WTC11 (cell line): ENCODE data around the gene NES. TPM values are rescaled to one million over a fixed set of nuclear protein-coding genes. Genes with fewer than 3 reads are reported as not detected.

Experiments used
- GABPB1 ChIP-seq: sonication (generic); formaldehyde crosslinking; IDR thresholded peaks from 2 replicates; pipeline ENCODE4 v1.8.1; 2023; ENCODE audit warnings: mild to moderate bottlenecking, missing genetic modification reagents
- HMGA2 ChIP-seq: fragments of 250-450 bp; sonication (Bioruptor Pico); IDR thresholded peaks from 2 replicates; pipeline ENCODE4 v1.4.0; 2021; ENCODE audit warnings: mild to moderate bottlenecking, moderate library complexity
- IRF2 ChIP-seq: sonication (generic); formaldehyde crosslinking; IDR thresholded peaks from 2 replicates; pipeline ENCODE4 v1.8.0; 2022; ENCODE audit warnings: low read depth, missing genetic modification reagents, borderline replicate concordance
- JAZF1 ChIP-seq: fragments of 250-450 bp; sonication (Bioruptor Pico); IDR thresholded peaks from 2 replicates; pipeline ENCODE4 v1.9.0; 2021; ENCODE audit warnings: moderate library complexity, mild to moderate bottlenecking, inconsistent platforms
- NFATC4 ChIP-seq: fragments of 250-450 bp; sonication (Bioruptor Pico); IDR thresholded peaks from 2 replicates; pipeline ENCODE4 v1.9.0; 2021; ENCODE audit warnings: mild to moderate bottlenecking
- NR1H2 ChIP-seq: sonication (generic); formaldehyde crosslinking; IDR thresholded peaks from 2 replicates; pipeline ENCODE4 v1.9.0; 2021; ENCODE audit warnings: mild to moderate bottlenecking, moderate library complexity, missing genetic modification reagents
- PRRX2 ChIP-seq: fragments of 250-450 bp; sonication (Bioruptor Pico); IDR thresholded peaks from 2 replicates; pipeline ENCODE4 v1.8.0; 2021; ENCODE audit warnings: mild to moderate bottlenecking
- RELA ChIP-seq: sonication (generic); formaldehyde crosslinking; IDR thresholded peaks from 2 replicates; pipeline ENCODE4 v1.8.1; 2022; ENCODE audit warnings: missing genetic modification reagents, mild to moderate bottlenecking, borderline replicate concordance
- TEAD4 ChIP-seq: sonication (generic); formaldehyde crosslinking; IDR thresholded peaks from 2 replicates; pipeline ENCODE4 v1.8.0; 2022; ENCODE audit warnings: mild to moderate bottlenecking, missing genetic modification reagents
- TP53 ChIP-seq: sonication (generic); formaldehyde crosslinking; IDR thresholded peaks from 2 replicates; pipeline ENCODE4 v1.8.1; 2023; ENCODE audit warnings: mild to moderate bottlenecking, missing genetic modification reagents
- ZNF219 ChIP-seq: sonication (generic); formaldehyde crosslinking; IDR thresholded peaks from 2 replicates; pipeline ENCODE4 v1.8.0; 2023; ENCODE audit warnings: missing genetic modification reagents, mild to moderate bottlenecking, borderline replicate concordance
- ZNF232 ChIP-seq: sonication (generic); formaldehyde crosslinking; IDR thresholded peaks from 2 replicates; pipeline ENCODE4 v1.8.0; 2022; ENCODE audit warnings: mild to moderate bottlenecking, missing genetic modification reagents
- total RNA-seq: library from RNA; stranded (reverse); gene quantifications from 3 replicates; pipeline ENCODE4 v1.2.3, GENCODE V29; 2021
- TF ChIP-seq, protein P1 (sequence below): sonication (generic); formaldehyde crosslinking; IDR thresholded peaks from 2 replicates; pipeline ENCODE4 v1.8.1; 2022; ENCODE audit warnings: mild to moderate bottlenecking, moderate library complexity, missing genetic modification reagents
- TF ChIP-seq, protein P2 (sequence below): sonication (generic); formaldehyde crosslinking; IDR thresholded peaks from 2 replicates; pipeline ENCODE4 v1.8.0; 2022; ENCODE audit warnings: mild to moderate bottlenecking, missing genetic modification reagents
- TF ChIP-seq, protein P3 (sequence below): fragments of 250-450 bp; sonication (Bioruptor Pico); conservative IDR thresholded peaks from 2 replicates; pipeline ENCODE4 v1.9.0; 2021; ENCODE audit warnings: mild to moderate bottlenecking
- TF ChIP-seq, protein P4 (sequence below): sonication (generic); formaldehyde crosslinking; IDR thresholded peaks from 2 replicates; pipeline ENCODE4 v1.8.1; 2023; ENCODE audit warnings: mild to moderate bottlenecking, missing genetic modification reagents, borderline replicate concordance
- TF ChIP-seq, protein P5 (sequence below): fragments of 250-450 bp; sonication (Bioruptor Pico); IDR thresholded peaks from 2 replicates; pipeline ENCODE4 v1.9.0; 2021; ENCODE audit warnings: mild to moderate bottlenecking
- TF ChIP-seq, protein P6 (sequence below): sonication (generic); formaldehyde crosslinking; IDR thresholded peaks from 2 replicates; pipeline ENCODE4 v1.8.0; 2022; ENCODE audit warnings: missing genetic modification reagents
- TF ChIP-seq, protein P7 (sequence below): sonication (generic); formaldehyde crosslinking; IDR thresholded peaks from 2 replicates; pipeline ENCODE4 v1.8.0; 2023; ENCODE audit warnings: missing genetic modification reagents
- TF ChIP-seq, protein P8 (sequence below): sonication (generic); formaldehyde crosslinking; IDR thresholded peaks from 2 replicates; pipeline ENCODE4 v1.8.1; 2023; ENCODE audit warnings: mild to moderate bottlenecking, missing genetic modification reagents, moderate library complexity
- TF ChIP-seq, protein P9 (sequence below): fragments of 250-450 bp; sonication (Bioruptor Pico); IDR thresholded peaks from 2 replicates; pipeline ENCODE4 v1.9.0; 2021; ENCODE audit warnings: mild to moderate bottlenecking

The NES gene
- total RNA-seq, 1 experiment from 2014 or later, result 127 TPM

DNA sequence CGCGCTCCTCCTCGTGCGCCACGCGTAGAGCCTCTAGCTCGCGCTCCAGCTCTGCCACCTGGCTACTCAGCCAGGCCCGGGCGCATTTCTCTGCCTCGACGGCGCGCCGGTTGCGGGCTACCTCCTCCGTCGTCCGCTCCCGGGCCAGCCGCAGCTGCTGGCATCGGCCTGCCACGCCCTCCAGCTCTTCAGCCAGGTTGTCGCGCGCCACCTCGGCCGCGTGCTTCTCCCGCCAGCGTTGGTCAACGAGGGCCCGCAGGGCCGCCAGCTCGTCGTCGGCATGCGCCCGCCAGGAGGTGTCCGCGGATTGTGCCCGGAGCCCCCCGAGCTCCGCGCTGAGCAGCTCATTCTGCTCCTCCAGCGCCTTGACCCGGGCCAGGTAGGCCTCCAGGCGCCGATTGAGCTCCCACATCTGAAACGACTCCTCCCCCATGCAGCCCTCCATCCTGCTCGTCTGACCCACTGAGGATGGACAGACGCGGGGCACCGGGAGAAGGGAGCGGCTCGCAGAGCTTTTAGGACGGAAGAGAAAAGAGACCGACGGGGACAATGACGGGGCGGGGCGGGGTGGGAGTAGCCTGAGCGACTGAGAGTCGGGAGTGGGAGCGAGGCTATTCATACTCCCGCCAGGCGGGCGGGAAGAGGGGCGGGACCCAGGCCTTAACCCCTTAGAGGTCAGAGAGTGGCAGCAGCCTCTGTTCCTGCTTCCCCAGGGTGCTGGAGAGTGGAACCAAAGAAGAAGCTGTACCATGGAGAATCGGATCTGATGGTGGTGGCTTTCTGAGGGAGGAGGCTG is at the start of gene NES (continued):
- TF ChIP-seq RELA (CRISPR knock-in tag) (peak; percentile 83; the same call in 1 of the 2 replicates), ZNF232 (no peak), TEAD4 (CRISPR knock-in tag) (peak; percentile 77; the same call in 1 of the 2 replicates), NR1H2 (CRISPR knock-in tag) (peak; percentile 89), HMGA2 (no peak), GABPB1 (no peak), NFATC4 (CRISPR knock-in tag) (no peak), TP53 (CRISPR knock-in tag) (no peak; the same call in 1 of the 2 replicates), PRRX2 (0 out of 2 replicates have a peak, but pooled peaks have one; percentile 6), ZNF219 (CRISPR knock-in tag) (peak; percentile 83), JAZF1 (CRISPR knock-in tag) (no peak), IRF2 (CRISPR knock-in tag) (no peak; the same call in 1 of the 2 replicates)
- TF ChIP-seq, protein P1, sequence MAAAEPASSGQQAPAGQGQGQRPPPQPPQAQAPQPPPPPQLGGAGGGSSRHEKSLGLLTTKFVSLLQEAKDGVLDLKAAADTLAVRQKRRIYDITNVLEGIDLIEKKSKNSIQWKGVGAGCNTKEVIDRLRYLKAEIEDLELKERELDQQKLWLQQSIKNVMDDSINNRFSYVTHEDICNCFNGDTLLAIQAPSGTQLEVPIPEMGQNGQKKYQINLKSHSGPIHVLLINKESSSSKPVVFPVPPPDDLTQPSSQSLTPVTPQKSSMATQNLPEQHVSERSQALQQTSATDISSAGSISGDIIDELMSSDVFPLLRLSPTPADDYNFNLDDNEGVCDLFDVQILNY (CRISPR knock-in tag), result peak; percentile 65; the same call in 1 of the 2 replicates
- TF ChIP-seq, protein P2, sequence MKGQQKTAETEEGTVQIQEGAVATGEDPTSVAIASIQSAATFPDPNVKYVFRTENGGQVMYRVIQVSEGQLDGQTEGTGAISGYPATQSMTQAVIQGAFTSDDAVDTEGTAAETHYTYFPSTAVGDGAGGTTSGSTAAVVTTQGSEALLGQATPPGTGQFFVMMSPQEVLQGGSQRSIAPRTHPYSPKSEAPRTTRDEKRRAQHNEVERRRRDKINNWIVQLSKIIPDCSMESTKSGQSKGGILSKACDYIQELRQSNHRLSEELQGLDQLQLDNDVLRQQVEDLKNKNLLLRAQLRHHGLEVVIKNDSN (CRISPR knock-in tag), result peak; percentile 58; the same call in 1 of the 2 replicates
- TF ChIP-seq, protein P3, sequence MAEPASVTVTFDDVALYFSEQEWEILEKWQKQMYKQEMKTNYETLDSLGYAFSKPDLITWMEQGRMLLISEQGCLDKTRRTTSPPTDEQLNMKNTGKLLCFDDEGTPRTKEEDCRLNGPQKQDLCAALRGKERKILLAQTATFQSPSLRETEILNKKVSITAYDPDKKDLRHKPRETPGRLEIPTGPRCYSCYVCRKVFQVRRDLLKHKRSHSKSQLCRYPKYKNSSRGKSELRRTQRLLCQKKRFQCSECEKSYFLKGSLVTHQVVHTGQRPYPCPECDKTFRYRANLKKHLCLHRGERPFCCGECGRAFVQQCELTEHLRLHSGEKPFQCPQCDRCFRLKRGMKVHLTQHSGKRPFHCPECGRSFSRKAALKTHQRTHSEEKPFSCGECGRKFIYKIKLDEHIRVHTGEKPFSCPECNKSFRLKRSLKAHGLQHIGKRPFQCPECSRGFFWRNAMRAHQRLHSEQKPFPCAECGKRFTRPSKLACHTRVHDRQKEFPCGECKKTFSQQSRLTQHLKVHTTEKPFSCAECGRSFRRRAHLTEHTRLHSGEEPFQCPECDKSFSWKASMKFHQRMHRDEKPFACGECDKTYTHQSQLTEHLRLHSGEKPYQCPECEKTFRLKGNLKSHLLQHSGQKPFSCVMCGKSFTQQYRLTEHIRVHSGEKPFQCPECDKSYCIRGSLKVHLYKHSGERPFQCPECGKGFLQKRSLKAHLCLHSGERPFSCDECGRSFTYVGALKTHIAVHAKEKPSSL (CRISPR knock-in tag), result no peak
- TF ChIP-seq, protein P4, sequence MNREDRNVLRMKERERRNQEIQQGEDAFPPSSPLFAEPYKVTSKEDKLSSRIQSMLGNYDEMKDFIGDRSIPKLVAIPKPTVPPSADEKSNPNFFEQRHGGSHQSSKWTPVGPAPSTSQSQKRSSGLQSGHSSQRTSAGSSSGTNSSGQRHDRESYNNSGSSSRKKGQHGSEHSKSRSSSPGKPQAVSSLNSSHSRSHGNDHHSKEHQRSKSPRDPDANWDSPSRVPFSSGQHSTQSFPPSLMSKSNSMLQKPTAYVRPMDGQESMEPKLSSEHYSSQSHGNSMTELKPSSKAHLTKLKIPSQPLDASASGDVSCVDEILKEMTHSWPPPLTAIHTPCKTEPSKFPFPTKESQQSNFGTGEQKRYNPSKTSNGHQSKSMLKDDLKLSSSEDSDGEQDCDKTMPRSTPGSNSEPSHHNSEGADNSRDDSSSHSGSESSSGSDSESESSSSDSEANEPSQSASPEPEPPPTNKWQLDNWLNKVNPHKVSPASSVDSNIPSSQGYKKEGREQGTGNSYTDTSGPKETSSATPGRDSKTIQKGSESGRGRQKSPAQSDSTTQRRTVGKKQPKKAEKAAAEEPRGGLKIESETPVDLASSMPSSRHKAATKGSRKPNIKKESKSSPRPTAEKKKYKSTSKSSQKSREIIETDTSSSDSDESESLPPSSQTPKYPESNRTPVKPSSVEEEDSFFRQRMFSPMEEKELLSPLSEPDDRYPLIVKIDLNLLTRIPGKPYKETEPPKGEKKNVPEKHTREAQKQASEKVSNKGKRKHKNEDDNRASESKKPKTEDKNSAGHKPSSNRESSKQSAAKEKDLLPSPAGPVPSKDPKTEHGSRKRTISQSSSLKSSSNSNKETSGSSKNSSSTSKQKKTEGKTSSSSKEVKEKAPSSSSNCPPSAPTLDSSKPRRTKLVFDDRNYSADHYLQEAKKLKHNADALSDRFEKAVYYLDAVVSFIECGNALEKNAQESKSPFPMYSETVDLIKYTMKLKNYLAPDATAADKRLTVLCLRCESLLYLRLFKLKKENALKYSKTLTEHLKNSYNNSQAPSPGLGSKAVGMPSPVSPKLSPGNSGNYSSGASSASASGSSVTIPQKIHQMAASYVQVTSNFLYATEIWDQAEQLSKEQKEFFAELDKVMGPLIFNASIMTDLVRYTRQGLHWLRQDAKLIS, result no peak
- TF ChIP-seq, protein P5, sequence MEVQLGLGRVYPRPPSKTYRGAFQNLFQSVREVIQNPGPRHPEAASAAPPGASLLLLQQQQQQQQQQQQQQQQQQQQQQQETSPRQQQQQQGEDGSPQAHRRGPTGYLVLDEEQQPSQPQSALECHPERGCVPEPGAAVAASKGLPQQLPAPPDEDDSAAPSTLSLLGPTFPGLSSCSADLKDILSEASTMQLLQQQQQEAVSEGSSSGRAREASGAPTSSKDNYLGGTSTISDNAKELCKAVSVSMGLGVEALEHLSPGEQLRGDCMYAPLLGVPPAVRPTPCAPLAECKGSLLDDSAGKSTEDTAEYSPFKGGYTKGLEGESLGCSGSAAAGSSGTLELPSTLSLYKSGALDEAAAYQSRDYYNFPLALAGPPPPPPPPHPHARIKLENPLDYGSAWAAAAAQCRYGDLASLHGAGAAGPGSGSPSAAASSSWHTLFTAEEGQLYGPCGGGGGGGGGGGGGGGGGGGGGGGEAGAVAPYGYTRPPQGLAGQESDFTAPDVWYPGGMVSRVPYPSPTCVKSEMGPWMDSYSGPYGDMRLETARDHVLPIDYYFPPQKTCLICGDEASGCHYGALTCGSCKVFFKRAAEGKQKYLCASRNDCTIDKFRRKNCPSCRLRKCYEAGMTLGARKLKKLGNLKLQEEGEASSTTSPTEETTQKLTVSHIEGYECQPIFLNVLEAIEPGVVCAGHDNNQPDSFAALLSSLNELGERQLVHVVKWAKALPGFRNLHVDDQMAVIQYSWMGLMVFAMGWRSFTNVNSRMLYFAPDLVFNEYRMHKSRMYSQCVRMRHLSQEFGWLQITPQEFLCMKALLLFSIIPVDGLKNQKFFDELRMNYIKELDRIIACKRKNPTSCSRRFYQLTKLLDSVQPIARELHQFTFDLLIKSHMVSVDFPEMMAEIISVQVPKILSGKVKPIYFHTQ (CRISPR knock-in tag), result no peak
- TF ChIP-seq, protein P6, sequence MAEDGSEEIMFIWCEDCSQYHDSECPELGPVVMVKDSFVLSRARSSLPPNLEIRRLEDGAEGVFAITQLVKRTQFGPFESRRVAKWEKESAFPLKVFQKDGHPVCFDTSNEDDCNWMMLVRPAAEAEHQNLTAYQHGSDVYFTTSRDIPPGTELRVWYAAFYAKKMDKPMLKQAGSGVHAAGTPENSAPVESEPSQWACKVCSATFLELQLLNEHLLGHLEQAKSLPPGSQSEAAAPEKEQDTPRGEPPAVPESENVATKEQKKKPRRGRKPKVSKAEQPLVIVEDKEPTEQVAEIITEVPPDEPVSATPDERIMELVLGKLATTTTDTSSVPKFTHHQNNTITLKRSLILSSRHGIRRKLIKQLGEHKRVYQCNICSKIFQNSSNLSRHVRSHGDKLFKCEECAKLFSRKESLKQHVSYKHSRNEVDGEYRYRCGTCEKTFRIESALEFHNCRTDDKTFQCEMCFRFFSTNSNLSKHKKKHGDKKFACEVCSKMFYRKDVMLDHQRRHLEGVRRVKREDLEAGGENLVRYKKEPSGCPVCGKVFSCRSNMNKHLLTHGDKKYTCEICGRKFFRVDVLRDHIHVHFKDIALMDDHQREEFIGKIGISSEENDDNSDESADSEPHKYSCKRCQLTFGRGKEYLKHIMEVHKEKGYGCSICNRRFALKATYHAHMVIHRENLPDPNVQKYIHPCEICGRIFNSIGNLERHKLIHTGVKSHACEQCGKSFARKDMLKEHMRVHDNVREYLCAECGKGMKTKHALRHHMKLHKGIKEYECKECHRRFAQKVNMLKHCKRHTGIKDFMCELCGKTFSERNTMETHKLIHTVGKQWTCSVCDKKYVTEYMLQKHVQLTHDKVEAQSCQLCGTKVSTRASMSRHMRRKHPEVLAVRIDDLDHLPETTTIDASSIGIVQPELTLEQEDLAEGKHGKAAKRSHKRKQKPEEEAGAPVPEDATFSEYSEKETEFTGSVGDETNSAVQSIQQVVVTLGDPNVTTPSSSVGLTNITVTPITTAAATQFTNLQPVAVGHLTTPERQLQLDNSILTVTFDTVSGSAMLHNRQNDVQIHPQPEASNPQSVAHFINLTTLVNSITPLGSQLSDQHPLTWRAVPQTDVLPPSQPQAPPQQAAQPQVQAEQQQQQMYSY (CRISPR knock-in tag), result 0 out of 2 replicates have a peak, but pooled peaks have one; percentile 14
- TF ChIP-seq, protein P7, sequence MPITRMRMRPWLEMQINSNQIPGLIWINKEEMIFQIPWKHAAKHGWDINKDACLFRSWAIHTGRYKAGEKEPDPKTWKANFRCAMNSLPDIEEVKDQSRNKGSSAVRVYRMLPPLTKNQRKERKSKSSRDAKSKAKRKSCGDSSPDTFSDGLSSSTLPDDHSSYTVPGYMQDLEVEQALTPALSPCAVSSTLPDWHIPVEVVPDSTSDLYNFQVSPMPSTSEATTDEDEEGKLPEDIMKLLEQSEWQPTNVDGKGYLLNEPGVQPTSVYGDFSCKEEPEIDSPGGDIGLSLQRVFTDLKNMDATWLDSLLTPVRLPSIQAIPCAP (CRISPR knock-in tag), result peak; percentile 38; the same call in 1 of the 2 replicates
- TF ChIP-seq, protein P8, sequence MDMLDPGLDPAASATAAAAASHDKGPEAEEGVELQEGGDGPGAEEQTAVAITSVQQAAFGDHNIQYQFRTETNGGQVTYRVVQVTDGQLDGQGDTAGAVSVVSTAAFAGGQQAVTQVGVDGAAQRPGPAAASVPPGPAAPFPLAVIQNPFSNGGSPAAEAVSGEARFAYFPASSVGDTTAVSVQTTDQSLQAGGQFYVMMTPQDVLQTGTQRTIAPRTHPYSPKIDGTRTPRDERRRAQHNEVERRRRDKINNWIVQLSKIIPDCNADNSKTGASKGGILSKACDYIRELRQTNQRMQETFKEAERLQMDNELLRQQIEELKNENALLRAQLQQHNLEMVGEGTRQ (CRISPR knock-in tag), result no peak; the same call in 1 of the 2 replicates
- TF ChIP-seq, protein P9, sequence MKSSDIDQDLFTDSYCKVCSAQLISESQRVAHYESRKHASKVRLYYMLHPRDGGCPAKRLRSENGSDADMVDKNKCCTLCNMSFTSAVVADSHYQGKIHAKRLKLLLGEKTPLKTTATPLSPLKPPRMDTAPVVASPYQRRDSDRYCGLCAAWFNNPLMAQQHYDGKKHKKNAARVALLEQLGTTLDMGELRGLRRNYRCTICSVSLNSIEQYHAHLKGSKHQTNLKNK (CRISPR knock-in tag), result no peak
